GM12892 (cell line): ENCODE results near the gene ULK1.
A peak's percentile ranks its signal among the peaks of the same experiment; 100 is the strongest.

ENCODE experiments used
- DNase-seq: peaks from one replicate; pipeline ENCODE4 v3.0.0; 2011; ENCODE audit not compliant: insufficient read length
- FAIRE-seq: peaks from 2 replicates; lab custom pipeline; 2011; peaks lifted over from hg19 to GRCh38; lab: Jason Lieb, UNC
- POLR2A ChIP-seq: IDR thresholded peaks from 2 replicates; pipeline ENCODE4 v1.6.1; 2011; ENCODE audit warnings: low read depth, low read length, control low read depth
- POLR2AphosphoS5 ChIP-seq: IDR thresholded peaks from 2 replicates; pipeline ENCODE4 v1.6.1; 2011; ENCODE audit warnings: low read depth, low read length, control low read depth
- TAF1 ChIP-seq: IDR thresholded peaks from 2 replicates; pipeline ENCODE4 v1.6.1; 2011; ENCODE audit warnings: low read depth, mild to moderate bottlenecking, control low read depth, low read length, borderline replicate concordance

Gene ULK1

DNA sequence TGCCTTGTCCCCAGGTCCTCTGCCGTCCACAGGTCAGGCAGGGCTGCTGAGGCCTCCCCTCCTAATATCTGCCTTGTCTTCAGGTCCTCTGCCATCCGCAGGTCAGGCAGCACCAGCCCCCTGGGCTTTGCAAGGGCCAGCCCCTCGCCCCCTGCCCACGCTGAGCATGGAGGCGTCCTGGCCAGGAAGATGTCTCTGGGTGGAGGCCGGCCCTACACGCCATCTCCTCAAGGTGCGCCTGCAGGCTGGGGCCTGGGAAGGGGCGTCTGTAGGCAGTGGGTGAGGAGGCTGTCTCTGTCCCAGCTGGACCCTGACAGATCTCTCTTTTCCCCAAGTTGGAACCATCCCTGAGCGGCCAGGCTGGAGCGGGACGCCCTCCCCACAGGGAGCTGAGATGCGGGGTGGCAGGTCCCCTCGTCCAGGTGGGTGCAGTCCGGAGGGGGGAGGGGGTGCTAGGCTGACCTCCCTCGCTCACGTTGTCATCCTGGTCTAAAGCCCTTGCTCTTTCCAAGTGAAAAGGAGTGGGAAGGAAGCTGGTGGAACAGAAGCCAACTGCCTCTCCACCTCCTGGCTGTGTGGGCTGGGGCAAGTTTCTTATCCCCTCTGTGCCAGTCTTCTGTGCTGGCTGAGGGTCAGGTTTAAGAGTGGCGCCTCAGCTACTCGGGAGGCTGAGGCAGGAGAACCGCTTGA is 20.7 kb downstream of the ULK1 start:
- TF ChIP-seq POLR2AphosphoS5 (no peak), POLR2A (no peak), TAF1 (no peak)
- peak; percentile 19 for DNase-seq
- no peak for FAIRE-seq

DNA sequence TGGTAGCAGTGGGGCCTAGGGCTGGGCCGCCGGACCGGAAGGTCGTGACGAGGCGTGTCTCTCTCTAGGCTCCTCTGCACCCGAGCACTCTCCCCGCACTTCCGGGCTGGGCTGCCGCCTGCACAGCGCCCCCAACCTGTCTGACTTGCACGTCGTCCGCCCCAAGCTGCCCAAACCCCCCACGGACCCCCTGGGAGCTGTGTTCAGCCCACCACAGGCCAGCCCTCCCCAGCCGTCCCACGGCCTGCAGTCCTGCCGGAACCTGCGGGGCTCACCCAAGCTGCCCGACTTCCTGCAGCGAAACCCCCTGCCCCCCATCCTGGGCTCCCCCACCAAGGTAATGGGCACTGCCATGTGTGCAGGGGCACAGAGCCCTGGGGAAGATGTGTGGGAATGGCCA is 21.4 kb downstream of the ULK1 start:
- DNase-seq (peak; percentile 28), FAIRE-seq (no peak)
- TF ChIP-seq POLR2AphosphoS5: no peak
- no peak for TF ChIP-seq TAF1
- TF ChIP-seq POLR2A: no peak

DNA sequence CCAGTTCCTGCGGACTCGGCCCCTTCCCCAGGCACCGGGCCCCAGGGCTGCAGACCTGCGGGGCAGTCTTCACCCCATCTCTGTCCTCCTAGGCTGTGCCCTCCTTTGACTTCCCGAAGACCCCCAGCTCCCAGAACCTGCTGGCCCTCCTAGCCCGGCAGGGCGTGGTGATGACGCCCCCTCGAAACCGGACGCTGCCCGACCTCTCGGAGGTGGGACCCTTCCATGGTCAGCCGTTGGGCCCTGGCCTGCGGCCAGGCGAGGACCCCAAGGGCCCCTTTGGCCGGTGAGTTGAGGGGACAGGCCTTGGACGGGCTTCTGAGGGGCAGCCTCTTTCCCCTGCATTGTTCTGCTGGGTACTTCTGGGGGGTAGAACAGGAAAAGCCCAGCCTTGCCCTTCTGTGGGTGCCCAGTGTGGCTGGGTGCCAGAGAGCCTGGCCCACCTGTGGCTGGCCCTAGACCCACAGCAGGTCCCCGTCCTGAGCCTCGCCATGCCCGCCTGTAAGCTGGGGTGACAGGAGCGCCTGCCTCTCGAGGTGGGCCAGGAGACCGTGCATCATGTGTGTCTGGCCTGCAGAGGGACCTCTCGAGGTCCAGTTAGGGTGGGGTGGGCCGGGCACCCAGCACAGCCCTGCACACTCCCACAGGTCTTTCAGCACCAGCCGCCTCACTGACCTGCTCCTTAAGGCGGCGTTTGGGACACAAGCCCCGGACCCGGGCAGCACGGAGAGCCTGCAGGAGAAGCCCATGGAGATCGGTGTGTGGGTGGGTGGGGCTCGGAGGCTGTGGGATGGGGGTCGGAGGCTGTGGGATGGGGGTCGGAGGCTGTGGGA is 22.1 kb downstream of the ULK1 start:
- FAIRE-seq: no peak
- no peak for TF ChIP-seq POLR2A
- TF ChIP-seq TAF1: no peak
- TF ChIP-seq POLR2AphosphoS5: no peak

DNA sequence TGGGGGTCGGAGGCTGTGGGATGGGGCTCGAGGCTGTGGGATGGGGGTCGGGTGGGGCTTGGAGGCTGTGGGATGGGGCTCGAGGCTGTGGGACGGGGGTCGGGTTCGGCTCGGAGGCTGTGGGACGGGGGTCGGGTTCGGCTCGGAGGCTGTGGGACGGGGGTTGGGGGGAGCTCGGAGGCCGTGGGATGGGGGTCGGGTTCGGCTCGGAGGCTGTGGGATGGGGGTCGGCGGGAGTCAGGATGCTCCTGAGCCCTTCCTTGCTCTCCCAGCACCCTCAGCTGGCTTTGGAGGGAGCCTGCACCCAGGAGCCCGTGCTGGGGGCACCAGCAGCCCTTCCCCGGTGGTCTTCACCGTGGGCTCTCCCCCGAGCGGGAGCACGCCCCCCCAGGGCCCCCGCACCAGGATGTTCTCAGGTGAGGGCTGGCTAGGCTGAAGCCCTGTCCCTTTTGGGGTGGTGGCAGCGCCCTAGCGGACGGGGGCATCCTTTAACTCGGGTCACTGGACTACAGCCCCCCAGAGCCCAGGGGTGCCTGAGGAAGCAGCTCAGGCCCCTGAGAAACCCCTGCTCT is 22.8 kb downstream of the ULK1 start:
- TF ChIP-seq POLR2AphosphoS5 (no peak), TAF1 (no peak), POLR2A (no peak)
- DNase-seq (no peak), FAIRE-seq (no peak)

More for the DNA sequence above, 22.1 kb downstream of the ULK1 start:
- peak; percentile 40 for DNase-seq

DNA sequence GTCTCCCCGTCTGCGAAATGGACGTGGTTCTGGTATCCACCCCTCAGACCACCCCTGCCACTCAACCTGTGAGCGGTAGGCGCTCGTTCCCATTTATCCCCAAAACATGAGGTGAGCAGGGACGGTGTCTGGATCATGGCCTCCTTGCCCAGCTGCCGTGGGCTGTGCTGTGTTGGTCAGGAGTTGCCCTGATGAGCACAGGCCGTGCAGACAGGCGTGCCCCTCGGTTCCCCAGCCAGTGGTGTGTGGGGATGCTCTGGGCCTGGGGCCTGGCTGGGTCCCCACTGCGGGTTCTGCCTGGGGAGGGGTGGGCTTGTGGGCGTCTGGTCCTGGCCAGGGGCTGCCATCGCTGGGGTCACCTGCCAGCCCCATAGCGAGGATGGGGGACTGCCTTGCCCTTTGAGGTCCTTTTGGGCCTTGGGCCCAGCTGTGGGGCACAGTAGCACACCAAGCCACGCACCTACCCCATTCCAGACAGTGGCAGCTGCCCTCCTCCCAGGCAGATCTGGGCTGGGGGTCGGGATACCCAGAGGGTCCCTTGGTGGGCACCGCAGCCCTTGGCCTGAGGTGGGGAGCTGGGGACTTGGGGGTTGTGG is 23.4 kb downstream of the ULK1 start:
- peak; percentile 27 for DNase-seq
- no peak for FAIRE-seq
- TF ChIP-seq POLR2A (no peak), POLR2AphosphoS5 (no peak), TAF1 (no peak)

DNA sequence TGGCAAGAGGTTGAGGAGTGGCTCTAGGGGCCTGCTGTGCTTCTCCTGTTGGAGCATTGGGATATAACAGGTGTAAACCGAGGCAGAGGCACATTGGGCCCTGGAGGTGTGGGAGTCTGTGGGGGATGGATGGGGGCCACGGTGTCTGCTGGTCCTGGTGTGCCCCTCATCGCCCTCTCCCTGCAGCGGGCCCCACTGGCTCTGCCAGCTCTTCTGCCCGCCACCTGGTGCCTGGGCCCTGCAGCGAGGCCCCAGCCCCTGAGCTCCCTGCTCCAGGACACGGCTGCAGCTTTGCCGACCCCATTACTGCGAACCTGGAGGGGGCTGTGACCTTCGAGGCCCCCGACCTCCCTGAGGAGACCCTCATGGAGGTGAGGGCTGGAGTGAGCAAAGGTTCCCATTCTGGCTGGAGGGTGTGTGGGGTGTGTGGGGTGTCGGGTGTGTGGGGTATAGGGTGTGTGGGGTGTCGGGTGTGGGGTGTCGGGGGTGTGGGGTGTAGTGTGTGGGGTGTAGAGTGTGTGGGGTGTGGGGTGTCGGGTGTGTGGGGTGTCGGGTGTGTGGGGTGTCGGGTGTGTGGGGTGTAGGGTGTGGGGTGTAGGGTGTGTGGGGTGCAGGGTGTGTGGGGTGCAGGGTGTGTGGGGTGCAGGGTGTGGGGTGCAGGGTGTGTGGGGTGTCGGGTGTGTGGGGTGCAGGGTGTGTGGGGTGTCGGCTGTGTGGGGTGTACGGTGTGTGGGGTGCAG is 24.1 kb downstream of the ULK1 start:
- FAIRE-seq (no peak), DNase-seq (peak; percentile 34)
- TF ChIP-seq TAF1: no peak
- no peak for TF ChIP-seq POLR2A
- TF ChIP-seq POLR2AphosphoS5: no peak

DNA sequence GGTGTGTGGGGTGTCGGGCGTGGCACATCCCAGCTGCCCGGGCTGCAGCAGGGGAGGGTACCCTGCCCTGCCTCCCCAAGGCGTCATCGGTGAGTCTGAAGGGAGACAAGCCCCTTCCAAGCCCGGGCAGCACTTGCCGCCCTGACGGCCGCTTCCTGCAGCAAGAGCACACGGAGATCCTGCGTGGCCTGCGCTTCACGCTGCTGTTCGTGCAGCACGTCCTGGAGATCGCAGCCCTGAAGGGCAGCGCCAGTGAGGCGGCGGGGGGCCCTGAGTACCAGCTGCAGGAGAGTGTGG is 24.6 kb downstream of the ULK1 start:
- FAIRE-seq (no peak), DNase-seq (no peak)
- no peak for TF ChIP-seq TAF1
- no peak for TF ChIP-seq POLR2A
- TF ChIP-seq POLR2AphosphoS5: no peak

DNA sequence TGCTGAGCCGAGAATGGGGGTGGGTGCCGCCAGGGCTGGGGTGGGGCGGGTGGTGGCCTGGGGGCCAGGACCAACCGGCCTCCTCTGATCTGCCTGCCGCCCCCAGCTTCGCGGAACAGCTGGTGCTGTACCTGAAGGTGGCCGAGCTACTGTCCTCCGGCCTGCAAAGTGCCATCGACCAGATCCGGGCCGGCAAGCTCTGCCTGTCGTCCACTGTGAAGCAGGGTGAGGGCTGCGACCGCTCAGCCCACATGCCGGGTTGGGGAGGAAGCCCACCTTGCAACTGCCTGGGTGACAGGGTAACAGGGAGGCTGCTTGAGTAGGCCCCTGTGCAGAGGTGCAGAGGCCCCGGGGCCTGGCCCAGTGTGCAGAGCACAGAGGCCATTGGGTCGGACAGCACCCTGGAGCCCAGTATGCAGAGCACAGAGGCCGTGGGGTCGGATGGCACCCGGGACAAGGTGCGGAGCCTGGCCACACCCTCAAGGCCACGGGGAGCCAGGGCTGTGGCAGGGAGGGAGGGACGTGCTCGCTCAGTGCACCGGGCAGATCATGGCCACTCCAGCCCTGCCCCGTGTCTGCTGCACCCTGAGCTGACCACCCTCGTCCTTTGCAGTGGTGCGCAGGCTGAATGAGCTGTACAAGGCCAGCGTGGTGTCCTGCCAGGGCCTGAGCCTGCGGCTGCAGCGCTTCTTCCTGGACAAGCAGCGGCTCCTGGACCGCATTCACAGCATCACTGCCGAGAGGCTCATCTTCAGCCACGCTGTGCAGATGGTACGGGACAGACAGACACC is 25.1 kb downstream of the ULK1 start:
- FAIRE-seq: no peak
- peak; percentile 19 for DNase-seq
- no peak for TF ChIP-seq TAF1
- TF ChIP-seq POLR2A: no peak
- no peak for TF ChIP-seq POLR2AphosphoS5

DNA sequence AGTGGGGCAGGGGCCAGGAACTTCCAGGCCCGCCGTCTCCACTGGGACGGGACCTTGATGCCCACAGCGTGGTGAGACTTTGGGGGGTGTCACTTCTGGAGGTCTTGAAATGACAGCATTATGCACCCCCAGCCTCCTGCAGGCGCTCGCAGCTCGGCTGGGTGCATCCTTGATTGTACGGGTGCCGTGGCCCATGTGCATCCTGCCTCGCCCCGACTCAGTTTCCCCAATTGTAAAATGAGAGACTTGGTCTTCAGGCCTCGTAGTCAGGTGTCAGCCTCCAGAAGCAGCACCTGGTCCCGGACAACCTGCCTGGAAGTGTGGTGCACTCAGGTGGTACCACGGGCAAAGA is 25.7 kb downstream of the ULK1 start:
- TF ChIP-seq TAF1: no peak
- TF ChIP-seq POLR2A: no peak
- TF ChIP-seq POLR2AphosphoS5: no peak
- DNase-seq (no peak), FAIRE-seq (no peak)
